ENCODE results near the gene HJURP.

GRCh38 chr2:233892793-233893192, 38.5 kb upstream of the HJURP start:
- TF ChIP-seq CTCF (IDR thresholded peaks at IDR 0.05) (no peak), POLR2A (IDR thresholded peaks at IDR 0.05) (no peak)
